Prostate gland (tissue), 2 donors: Measurements from ENCODE around the gene BANP.

Experiments used
- CTCF ChIP-seq, 4 experiments: fragments of 200-600 bp in 2 of 4; fragments of 450-650 bp in 2 of 4; sonication (generic) in 2 of 4; IDR thresholded peaks; 1 replicate in 3 of 4; 2 replicates in 1 of 4; pipeline ENCODE4 v1.5.1; 2016 to 2019; ENCODE audit warnings: antibody characterized with exemption in 4 of 4, mild to moderate bottlenecking in 2 of 4, moderate library complexity in 2 of 4
- POLR2AphosphoS5 ChIP-seq: sonication (generic); formaldehyde crosslinking; IDR thresholded peaks from one replicate; pipeline ENCODE4 v1.6.1; 2017; ENCODE audit warnings: antibody characterized with exemption

GRCh38 chr16:88067530-88068411 lies 116.5 kb downstream of the BANP start:
- TF ChIP-seq POLR2AphosphoS5 (no peak), CTCF (IDR thresholded peaks at IDR 0.05) (no peak)
